GM18909 (cell line): Measurements from ENCODE around the gene KLHL25.

ENCODE experiments used
- ATAC-seq: cut with Tn5 transposase; IDR thresholded peaks from one replicate; pipeline ENCODE4 v1.9.1; 2021; ENCODE audit warnings: mild to moderate bottlenecking; ENCODE audit not compliant: unreplicated experiment, poor library complexity

The KLHL25 gene

DNA sequence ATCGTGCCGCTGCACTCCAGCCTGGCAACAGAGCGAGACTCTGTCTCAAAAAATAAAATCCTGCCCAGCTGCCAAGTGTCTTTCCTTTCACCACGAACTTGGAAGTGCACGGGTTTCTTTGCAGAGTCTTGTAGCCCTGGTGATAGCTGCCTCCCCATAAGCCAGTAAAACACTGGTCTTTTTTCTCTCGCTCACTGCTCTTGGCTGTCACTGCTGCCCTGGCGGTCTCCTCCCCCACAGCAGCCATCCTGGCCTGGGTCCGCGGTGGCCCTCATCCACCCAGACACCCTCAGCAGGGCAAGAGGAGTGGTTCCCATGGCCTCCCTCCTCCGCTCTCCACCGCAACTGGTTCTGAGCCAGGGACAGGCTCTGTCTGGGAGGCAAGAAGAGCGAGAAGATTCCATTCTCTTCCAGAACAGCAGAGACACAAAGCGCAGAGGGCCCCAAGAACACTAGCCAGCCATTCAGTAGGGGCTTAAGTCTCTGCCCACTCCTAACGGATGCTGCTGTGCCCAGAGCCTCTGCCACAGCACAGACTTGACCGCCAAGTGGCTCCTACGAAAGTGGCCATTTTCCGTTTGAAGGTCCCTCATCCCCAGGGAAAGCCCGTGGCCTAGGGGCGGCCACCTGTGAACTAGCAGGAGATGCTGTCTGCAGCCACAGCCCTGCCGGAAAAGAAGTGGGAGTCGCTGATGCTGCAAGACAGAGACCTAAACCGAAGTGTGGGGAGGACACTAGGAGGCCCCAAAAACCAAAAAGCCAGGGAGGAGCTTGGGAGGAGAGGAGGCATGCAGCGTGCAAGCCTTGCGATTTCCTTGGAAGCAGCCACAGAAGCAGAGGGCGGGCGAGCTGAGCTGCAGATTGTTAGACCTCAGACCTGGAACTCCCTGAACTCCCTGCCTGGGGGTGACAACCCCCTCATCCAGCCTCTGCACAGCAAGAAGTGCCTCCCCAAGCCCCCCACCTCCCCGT is 44.1 kb downstream of the KLHL25 start:
- no peak for ATAC-seq

DNA sequence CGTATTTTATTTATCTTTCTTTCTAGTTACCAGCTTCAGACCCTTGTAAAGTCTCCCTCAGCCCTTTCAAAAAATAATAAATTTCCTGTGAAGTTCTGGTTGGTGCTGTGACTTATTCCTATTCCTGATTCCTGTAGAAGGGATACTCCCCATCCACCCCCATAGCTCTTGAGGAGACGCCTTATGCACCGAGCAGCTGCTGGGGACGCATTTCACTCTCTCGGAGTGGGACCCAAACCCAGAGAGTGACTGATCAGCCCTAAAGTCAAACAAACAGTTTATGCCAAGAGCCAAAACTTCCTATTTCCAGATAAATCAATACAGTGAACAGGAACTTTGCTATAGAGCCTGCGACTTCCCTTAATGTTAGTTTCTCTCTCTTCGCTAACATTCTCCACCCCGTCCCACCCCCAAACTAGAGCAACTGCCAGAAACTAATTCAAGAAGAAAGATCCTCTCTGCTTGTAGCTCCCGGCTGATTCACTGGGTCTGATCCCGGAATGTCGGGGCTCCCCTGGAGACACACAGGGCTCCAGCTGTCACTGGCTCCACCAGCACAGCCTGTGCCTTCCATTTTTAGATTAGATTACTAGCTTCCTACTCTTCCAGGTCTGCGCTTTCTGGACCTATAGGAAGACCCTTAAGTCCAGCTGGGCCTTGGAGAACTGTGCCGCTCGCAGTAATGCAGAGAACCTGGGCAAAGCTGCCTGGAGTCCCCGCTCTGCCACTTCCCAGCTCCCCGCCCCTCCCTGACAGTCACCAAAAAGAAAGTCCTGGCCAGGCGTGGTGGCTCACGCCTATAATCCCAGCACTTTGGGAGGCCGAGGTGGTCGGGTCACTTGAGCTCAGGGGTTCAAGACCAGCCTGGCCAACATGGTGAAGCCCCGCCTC is 45.2 kb downstream of the KLHL25 start:
- no peak for ATAC-seq

DNA sequence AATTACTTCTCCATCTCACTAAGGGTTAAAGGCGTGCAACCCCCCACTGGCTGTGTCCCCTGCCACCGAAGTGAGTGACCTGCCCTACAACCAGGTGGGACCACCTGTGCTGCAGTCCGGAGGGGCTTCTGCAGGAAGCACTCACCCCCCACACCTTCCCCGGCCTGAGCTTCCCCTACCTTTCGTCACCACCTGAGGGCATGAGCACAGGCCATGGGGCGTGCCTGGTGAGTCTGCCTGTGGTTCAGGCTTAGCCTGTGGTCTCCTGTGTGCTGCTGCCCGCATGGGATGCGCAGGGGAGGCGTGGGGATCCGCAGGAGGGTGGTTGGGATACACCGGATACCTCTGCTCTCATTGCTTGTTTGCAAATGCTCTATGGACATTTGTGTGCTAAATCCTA is 46.0 kb downstream of the KLHL25 start:
- ATAC-seq = no peak

DNA sequence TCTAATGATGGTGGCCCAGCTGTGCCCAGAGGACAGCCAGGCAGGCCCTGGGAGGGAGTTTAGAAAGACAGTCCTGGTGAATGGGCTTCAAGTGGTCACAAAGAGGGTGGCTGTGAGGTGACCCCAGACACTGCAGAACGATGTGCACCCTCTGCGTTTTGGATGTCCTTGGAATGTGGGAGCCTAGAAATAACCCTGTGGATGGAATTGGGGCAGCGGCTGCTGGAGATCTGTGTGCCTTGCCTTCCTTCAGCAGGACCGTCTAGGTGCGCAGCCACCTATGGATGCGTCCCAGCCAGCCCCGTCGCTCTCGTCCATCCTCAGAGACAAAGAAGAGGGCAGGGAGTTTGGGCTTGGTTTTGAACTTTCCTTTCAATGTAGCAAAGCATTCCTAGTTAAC is 46.5 kb downstream of the KLHL25 start:
- no peak for ATAC-seq

DNA sequence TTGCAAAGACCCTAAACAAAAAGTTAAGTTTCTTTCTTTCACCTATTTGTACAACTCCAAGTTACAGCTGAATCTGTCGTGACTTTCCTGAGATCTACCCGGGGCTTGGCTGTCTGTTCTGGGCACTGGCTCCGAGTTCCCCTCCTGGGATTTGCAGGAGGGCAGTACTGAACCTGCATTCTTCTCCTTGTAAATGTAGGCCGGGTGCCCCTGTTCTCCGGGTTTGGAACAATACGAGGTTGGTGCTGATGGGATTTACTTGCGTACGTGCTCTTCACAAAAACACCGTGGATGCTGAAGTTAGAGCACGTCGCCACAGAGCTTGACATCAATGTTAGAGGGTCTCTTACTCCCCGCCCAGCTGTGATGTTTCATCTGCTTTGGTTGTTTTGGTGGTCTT is 48.1 kb downstream of the KLHL25 start:
- no peak for ATAC-seq

DNA sequence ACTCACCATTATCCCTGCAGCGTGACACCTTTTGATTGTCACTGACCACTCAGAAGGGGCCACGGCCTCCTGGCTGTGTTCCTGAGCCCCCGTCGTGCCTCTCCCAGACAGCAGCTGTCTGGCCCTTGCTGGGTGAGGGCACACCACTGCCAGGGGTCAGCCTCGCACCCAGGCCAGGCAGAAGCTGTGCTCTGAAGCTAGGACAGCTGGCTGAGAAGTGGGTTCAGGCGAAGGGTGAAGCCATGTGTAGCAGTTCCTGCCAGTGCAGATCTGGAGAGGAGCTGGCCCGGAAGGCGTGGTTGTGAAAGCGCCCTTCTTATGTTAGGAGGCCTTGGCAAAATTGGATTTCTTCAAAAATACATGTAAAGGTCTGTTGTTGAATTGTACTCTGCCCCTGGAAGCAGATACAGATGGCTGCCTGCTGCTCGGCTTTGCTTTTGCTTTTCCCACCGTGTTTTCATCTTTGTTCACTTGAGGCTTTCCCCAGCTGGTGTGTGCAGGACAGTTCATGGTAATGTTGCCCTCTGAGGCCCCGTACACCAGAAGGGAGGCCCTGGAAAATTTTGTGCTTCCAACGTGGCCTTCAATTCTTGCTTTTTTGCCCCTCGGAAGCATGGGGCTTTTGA is 49.1 kb downstream of the KLHL25 start:
- ATAC-seq = no peak

DNA sequence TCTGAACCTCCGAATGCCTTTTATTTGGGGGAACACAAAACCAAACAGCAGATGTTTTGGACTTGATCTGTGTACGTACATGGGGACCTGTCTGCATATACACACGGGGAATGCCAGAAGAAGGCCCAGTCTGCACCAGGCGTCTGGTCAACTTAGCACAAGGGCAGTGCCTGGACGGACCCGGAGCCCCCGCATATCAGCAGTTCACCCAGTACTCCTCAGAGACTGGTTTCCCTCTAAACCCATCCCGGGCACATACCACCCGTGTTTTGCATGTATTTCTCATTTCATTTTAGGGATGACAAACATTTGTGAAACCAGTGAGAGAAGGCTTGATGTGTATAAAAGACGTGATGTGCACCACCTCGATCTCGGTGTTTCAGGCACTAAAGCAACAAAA is 49.7 kb downstream of the KLHL25 start:
- no peak for ATAC-seq

DNA sequence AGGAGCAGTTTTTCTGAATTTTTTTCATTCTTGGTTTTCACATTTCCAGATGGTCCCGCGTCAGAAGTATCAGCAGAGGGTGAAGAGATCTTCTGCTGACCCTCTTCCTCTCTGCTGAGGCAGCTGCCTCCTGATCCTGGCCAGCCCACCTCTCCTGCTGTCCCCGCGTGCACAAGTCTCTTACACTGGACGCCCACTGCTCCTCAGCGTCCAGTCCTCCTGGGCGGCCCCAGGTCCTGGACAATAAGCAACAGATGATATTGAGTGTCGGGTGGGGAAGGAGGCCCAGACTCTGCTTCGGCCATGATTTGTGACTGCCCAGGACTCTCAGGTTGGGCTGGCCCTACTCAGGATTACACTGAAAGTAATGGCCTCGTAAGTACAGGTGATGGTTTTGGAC is 50.1 kb downstream of the KLHL25 start:
- ATAC-seq = no peak

DNA sequence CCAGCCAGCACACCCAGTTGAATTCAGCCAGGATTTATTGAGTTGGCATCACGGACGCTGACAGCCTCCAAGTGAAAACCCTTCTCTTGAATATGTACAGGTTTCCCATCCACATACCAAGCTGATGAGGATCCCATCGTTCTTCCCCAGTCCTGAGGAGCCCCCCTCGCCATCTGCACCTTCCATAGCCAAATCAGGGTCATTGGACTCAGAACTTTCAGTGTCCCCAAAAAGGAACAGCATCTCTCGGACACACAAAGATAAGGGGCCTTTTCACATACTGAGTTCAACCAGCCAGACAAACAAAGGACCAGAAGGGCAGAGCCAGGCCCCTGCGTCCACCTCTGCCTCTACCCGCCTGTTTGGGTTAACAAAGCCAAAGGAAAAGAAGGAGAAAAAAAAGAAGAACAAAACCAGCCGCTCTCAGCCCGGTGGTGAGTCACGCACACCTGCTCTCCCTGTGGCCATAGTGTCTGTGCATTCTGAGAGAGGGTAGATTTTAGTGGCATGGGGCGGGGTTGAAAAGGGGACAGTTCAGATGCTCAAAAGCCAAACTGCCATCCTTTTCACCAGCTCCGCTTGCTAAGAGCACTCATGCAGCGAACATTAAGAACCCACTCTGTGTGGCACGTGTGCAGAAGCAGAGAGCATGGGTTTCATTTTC is 51.2 kb downstream of the KLHL25 start:
- ATAC-seq = no peak

DNA sequence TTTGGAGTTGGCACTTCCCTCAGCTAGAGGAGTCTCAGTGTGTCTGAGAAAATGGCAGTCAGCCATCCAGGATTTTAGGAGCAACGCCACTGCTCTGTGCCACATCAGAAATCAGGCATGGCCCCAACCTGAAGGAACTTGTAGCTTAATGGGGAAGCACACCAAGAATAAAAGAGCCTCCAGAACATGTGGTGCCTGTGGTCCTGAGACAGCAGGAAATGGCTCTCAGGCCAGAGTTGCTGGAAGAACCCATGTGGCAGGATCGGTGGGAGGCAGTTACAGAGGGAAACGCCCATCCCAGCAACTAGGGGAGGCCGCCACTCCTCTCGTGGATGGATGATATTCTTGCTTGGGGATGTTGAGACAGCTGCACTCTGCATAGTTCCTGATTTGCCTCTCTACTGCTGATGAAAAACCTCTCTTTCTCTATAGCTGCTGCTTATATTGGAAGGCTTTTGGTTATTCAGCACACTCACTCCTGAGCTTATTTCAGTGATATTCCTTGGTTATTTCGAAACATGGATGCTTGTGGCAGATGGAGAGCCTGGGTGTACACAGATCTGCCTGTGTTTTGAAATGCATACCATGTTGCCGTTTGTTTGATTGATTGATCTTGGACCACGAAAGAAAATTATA is 52.4 kb downstream of the KLHL25 start:
- ATAC-seq = no peak

DNA sequence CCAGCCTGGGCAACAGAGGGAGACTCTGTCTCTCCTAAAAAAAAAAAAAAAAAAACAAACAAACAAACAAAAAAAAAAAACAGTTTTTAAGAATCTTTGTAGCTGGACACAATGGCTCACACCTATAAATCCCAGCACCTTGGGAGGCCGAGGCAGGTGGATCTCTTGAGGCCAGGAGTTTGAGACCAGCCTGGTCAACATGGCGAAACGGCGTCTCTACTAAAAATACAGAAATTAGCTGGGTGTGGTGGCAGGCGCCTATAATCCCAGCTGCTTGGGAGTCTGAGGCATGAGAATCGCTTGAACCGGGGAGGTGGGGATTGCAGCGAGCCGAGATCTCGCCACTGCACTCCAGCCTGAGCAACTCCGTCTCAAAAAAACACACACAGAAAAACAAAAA is 53.1 kb downstream of the KLHL25 start:
- no peak for ATAC-seq

DNA sequence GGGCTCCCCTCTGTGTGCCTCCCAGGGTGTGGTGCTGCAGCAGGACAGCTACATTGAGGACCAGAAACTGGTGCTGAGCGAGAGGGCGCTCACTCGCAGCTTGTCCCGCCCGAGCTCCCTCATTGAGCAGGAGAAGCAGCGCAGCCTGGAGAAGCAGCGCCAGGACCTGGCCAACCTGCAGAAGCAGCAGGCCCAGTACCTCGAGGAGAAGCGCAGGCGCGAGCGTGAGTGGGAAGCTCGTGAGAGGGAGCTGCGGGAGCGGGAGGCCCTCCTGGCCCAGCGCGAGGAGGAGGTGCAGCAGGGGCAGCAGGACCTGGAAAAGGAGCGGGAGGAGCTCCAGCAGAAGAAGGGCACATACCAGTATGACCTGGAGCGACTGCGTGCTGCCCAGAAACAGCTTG is 53.7 kb downstream of the KLHL25 start:
- no peak for ATAC-seq

DNA sequence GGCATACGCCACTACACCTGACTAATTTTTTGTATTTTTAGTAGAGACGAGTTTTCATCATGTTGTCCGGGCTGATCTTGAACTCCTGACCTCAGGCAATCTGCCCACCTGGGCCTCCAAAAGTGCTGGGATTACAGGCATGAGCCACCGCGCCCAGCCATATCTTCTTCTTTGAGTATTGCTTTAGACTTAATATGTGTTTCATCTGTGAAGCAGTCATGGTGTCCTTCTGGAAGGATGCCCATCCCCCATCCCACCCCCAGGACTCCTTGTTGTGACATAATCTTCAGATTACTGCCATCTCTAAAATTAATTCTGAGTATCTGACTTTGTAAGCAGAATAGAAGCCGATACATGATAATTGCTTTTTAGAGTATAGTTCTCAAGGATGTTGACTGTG is 57.7 kb downstream of the KLHL25 start:
- ATAC-seq = no peak

DNA sequence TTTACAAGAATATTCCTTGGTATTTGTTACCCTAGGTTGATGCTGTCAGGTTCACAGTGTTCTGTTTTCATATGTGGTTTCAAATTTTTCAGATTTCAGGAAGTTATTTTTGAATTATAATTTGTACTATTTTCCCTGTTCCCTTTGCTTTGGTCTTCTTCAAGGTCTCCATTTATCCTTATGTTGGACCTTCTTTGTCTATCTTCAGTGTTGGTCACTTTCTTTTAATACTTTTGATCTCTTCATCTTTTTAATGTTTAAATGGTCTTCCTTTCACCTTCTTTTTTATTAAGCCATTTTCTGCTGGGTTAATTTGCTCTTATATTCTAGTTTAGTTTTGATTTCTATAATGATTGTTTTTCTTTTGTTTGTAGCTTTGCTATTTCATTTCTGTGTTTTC is 61.3 kb downstream of the KLHL25 start:
- ATAC-seq = no peak

DNA sequence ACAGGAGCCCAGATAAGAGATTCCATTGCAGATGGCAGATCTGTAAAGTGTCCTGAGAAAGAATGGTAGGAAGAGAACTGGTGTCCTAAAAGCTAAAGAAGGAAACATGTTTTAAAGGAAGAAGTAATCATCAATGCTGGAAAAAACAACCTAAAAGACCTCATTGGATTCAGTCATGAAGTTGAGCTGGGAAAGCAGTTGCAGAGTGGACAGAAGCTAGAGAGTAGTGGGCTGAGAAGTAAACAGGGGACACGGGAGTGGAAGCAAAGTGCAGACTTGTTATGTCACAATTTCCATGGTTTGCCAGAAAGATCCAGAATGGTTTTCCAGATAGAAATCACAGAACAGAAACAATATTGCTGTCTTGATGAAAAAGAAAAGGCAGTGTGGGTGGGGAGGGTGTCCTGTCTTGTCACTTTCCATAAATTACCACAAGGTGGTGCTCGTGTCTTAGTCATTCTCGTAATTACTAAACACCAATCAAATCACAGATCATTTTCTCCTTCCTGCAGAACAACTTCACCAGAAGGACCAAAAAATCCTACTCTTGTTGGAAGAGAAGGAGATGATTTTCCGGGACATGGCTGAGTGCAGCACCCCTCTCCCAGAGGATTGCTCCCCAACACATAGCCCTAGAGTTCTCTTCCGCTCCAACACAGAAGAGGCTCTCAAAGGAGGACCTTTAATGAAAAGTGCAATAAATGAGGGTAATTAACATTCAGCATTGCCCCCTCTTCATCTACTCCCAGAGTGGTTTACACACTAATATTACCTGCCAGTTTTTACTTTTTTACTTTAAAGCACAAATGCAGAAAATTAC is 64.5 kb downstream of the KLHL25 start:
- peak; percentile 72 for ATAC-seq

DNA sequence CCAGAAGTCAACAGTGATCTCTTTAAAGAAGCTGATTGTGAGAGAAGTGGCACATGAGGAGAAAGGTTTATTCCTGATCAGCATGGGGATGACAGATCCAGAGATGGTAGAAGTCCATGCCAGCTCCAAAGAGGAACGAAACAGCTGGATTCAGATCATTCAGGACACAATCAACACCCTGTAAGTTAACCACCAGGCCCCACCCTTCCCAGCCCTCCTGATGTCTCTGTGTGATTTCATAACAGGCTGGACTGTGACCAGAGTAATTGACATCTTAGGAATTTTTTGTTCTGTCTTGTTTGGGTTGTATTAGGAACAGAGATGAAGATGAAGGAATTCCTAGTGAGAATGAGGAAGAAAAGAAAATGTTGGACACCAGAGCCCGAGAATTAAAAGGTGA is 67.7 kb downstream of the KLHL25 start:
- ATAC-seq = no peak

DNA sequence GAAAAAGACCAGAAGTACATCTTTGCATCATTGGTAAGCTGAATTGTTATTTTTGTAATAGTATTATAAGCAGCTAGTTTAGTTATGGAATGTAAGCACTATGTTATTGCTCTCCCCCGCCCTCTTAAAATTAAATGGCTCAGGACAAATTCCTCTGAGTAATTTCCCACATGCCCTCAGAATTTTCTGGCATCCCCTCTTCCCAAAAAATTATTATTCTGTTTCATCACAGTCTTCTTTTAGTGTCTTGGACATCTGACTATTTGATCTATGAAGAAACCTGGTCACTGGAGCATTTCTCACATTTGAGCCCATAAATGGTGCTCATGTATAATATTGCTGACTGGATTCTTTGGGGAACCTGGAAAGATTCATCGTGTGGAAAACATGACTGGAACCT is 68.3 kb downstream of the KLHL25 start:
- ATAC-seq = no peak

DNA sequence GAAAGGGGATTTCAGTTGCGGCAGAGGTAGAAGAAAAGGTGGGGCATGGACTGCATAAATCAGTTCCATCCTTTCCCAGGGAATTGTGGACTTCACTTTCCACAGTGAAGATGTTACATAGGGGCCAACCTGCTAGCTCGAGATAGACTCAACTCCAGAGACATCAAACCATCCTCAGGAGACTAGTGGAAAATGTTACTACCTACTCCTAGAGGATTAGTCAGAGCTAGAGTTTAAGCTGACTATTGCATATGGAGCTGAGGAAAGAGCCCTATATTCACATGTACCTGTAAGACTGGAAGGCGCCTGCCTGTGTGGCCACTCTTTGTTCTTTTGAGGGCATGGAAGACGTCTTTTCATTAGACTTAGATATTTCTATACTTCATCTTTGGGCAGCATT is 69.2 kb downstream of the KLHL25 start:
- no peak for ATAC-seq

DNA sequence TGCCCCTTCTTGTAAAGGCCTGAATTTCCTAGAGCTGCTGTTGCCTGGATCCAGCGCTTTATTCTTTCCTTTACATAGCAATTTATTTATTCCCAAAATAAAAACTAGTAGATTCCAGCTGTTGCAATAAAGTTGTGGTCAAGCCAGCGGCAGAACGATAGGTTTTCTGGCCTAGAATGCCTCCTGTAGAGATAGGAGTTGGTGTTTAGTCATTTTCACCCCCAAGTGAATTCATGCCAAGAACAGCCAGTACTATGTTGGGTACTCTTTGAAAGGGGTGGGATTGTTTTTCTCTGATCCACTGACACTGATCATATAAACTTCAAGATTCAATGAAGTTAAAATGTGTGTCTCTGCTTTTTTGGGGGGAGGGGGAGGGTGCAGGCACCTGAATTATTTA is 69.7 kb downstream of the KLHL25 start:
- no peak for ATAC-seq
